GM12864 (cell line): ENCODE results near the gene SPATS2.
"Not testable (repeated sequence)": the region's sequence is repeated elsewhere in the genome, so short reads cannot be mapped to it uniquely, and the experiment has no call there.

Experiments used
- DNase-seq: peaks from one replicate; pipeline ENCODE4 v3.0.0-alpha.2; 2011; ENCODE audit warnings: low read depth
- H3K4me3 ChIP-seq: 2 replicates; pipeline ENCODE4 v1.5.1; 2011; ENCODE audit warnings: mild to moderate bottlenecking, low read depth, low read length, control low read depth
- CTCF ChIP-seq: IDR thresholded peaks from 2 replicates; pipeline ENCODE4 v1.5.1; 2011; ENCODE audit warnings: low read depth, mild to moderate bottlenecking, moderate library complexity, low read length, control low read depth, inconsistent platforms; ENCODE audit errors: missing control alignments

SPATS2 gene

DNA sequence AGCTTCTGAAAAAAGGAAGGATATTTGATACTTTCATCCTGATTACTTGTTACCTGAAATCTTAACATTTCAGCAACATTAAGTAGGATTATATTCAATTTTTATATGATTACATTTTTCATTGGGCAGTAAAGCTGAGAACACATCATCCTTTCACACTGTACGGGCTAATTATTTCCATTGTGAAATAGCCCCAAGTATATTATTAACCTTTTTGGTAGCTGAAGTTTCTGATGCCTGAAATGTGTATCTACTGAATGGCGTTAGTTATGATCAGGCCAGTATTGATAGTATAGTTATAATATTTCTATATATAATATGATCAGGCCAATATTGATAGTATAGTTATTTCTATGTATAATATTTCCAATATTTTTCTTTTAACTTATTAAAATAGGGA lies 10.1 kb downstream of the SPATS2 start:
- no peak for DNase-seq
- H3K4me3 ChIP-seq: no peak overlapping the region
- TF ChIP-seq CTCF: no peak

DNA sequence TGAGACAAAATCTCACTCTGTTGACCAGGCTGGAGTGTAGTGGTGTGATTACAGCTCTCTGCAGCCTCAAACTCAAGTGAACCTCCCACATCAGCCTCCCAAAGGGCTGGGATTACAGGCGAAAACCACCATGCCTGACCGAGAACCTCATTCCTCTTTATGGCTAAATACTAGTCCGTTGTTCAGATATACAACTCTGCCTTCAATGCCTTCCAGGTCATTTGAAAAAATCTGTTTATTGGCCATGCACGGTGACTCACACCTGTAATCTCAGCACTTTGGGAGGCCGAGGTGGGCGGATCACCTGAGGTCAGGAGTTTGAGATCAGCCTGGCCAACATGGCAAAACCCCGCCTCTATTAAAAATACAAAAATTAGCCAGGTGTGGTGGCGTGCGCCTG lies 12.9 kb downstream of the SPATS2 start:
- DNase-seq, H3K4me3 ChIP-seq: not testable (repeated sequence)

DNA sequence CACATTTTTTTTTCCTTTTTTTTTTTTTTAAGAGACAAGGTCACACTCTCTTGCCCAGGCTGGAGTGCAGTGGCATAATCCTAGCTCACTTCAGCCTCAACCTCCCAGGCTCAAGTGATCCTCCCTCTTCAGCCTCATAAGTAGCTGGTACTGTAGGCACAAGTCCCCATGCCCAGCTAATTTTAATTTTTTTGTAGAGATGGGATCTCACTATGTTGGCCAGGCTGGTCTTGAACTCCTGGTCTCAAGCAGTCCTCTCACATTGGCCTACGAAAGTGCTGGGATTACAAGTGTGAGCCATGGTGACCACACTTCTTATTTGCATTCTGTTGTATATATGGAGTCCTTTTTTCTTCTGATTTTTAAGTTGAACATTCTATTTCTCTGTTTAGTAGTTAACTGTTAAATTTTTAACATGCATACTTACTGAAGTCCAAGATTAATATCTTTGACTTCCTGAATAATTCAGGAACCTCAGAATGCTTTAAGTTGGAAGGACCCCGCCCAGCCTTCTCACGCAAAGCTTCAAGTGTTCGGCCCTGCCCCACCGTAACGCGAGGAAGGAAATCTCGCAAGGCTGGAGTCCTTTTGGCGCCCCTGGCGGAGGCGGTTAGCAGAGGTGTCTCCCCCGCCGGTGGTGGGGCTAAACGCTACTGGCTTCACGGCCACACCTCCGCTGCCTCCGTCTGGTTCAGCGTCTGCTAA lies 21.6 kb downstream of the SPATS2 start:
- no peak for TF ChIP-seq CTCF
- no peak for DNase-seq
- no peak overlapping the region for H3K4me3 ChIP-seq

DNA sequence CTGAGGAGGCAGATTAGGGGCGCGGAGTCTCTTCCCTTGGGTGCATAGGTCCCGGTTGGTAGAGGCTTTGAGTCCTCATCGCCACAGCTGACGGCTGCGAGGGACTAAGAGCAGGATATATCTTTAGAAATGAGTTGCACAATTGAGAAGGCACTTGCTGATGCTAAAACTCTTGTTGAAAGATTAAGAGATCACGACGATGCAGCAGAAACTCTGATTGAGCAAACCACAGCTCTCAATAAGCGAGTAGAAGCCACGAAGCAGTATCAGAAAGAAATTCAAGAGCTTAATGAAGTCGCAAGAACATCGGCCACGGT lies 22.1 kb downstream of the SPATS2 start:
- no peak for DNase-seq
- H3K4me3 ChIP-seq: no peak overlapping the region
- no peak for TF ChIP-seq CTCF

GRCh38 chr12:49397000-49397399 lies 29.7 kb downstream of the SPATS2 start:
- TF ChIP-seq CTCF: no peak
- DNase-seq: no peak

GRCh38 chr12:49400304-49400703 lies 33.0 kb downstream of the SPATS2 start:
- H3K4me3 ChIP-seq: no peak overlapping the region
- no peak for DNase-seq

More at GRCh38 chr12:49397000-49397399, 29.7 kb downstream of the SPATS2 start:
- no peak overlapping the region for H3K4me3 ChIP-seq

DNA sequence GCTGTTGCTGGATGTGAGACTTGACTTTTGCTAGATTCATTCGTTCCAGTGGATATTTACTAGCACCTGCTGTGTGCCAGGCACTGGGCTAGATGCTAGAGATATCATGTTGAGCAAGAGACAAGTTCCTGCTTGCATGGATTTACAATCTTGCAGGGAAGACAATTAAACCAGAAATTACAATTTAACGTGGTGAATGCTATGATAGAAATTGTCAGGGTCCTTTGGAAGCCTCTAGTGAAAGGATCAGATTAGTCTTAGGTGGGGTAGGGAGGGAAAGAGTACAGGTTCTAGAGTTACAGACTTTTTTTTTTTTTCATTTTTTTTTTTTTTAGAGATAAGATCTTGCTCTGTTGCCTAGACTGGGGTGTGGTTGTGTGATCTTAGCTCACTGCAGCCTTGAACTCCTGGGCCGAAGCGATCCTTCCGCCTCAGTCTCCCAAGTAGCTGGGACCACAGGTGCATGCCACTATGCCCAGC lies 36.7 kb downstream of the SPATS2 start:
- H3K4me3 ChIP-seq: no peak overlapping the region
- no peak for TF ChIP-seq CTCF
- no peak for DNase-seq

More at GRCh38 chr12:49400304-49400703, 33.0 kb downstream of the SPATS2 start:
- TF ChIP-seq CTCF: no peak
